HEK293 (cell line): ENCODE results near the gene DCST2.
A peak's percentile ranks its signal among the peaks of the same experiment; 100 is the strongest.

Experiments
- HOXA7 ChIP-seq: sonication (generic); formaldehyde crosslinking; IDR thresholded peaks from 2 replicates; pipeline ENCODE4 v1.8.1; 2022; ENCODE audit warnings: missing genetic modification reagents, borderline replicate concordance
- KLF7 ChIP-seq: fragments of 450-650 bp; formaldehyde crosslinking; IDR thresholded peaks from 2 replicates; pipeline ENCODE4 v1.5.1; 2016; ENCODE audit warnings: missing biosample characterization, missing genetic modification characterization, borderline replicate concordance
- KLF8 ChIP-seq: fragments of 450-650 bp; formaldehyde crosslinking; IDR thresholded peaks from 2 replicates; pipeline ENCODE4 v1.5.1; 2016; ENCODE audit warnings: missing biosample characterization, missing genetic modification characterization
- SALL2 ChIP-seq: fragments of 450-650 bp; formaldehyde crosslinking; IDR thresholded peaks from 2 replicates; pipeline ENCODE4 v1.5.0; 2017; ENCODE audit warnings: missing biosample characterization, mild to moderate bottlenecking, missing genetic modification characterization, borderline replicate concordance
- SETDB1 ChIP-seq: IDR thresholded peaks from one replicate; pipeline ENCODE4 v1.6.1; 2017; ENCODE audit warnings: mild to moderate bottlenecking, low read length, moderate library complexity, mixed read lengths; ENCODE audit not compliant: insufficient read length
- SP3 ChIP-seq: fragments of 450-650 bp; formaldehyde crosslinking; IDR thresholded peaks from 2 replicates; pipeline ENCODE4 v1.5.1; 2016; ENCODE audit warnings: missing biosample characterization, missing genetic modification characterization
- YY1 ChIP-seq: fragments of 450-650 bp; formaldehyde crosslinking; IDR thresholded peaks from 2 replicates; pipeline ENCODE4 v1.5.1; 2018; ENCODE audit warnings: missing biosample characterization, missing genetic modification characterization
- ZBTB48 ChIP-seq: fragments of 450-650 bp; formaldehyde crosslinking; IDR thresholded peaks from 2 replicates; pipeline ENCODE4 v1.5.1; 2016; ENCODE audit warnings: missing biosample characterization, missing genetic modification characterization
- ZFP3 ChIP-seq: fragments of 450-650 bp; formaldehyde crosslinking; IDR thresholded peaks from 2 replicates; pipeline ENCODE4 v1.5.1; 2016; ENCODE audit warnings: low read depth, missing biosample characterization, missing genetic modification characterization
- ZNF174 ChIP-seq: fragments of 450-650 bp; formaldehyde crosslinking; IDR thresholded peaks from 2 replicates; pipeline ENCODE4 v1.5.0; 2017; ENCODE audit warnings: missing biosample characterization, mild to moderate bottlenecking, missing genetic modification characterization
- ZNF24 ChIP-seq: fragments of 450-650 bp; formaldehyde crosslinking; IDR thresholded peaks from 2 replicates; pipeline ENCODE4 v1.5.1; 2016; ENCODE audit warnings: missing biosample characterization, missing genetic modification characterization
- ZNF274 ChIP-seq, 2 experiments: fragments of 200-500 bp in 1 of 2; fragments of 450-650 bp in 1 of 2; sonication (Bioruptor generic) in 1 of 2; formaldehyde crosslinking in 1 of 2; IDR thresholded peaks; 2 replicates each; pipeline versions ENCODE4 v1.5.1 to v1.6.1; 2014 to 2016; ENCODE audit warnings: borderline replicate concordance in 1 of 2, inconsistent platforms in 1 of 2, low read length in 1 of 2, missing biosample characterization in 1 of 2, missing genetic modification characterization in 1 of 2
- ZNF341 ChIP-seq: fragments of 450-650 bp; formaldehyde crosslinking; IDR thresholded peaks from 2 replicates; pipeline ENCODE4; 2016; ENCODE audit warnings: low read depth, missing biosample characterization, missing genetic modification characterization
- ZNF426 ChIP-seq: fragments of 450-650 bp; formaldehyde crosslinking; IDR thresholded peaks from 2 replicates; pipeline ENCODE4 v1.5.1; 2017; ENCODE audit warnings: missing biosample characterization, missing genetic modification characterization, mild to moderate bottlenecking, inconsistent platforms, moderate library complexity
- ZNF521 ChIP-seq: fragments of 450-650 bp; formaldehyde crosslinking; IDR thresholded peaks from 2 replicates; pipeline ENCODE4 v1.5.1; 2017; ENCODE audit warnings: missing biosample characterization, mild to moderate bottlenecking, missing genetic modification characterization
- ZNF621 ChIP-seq: fragments of 450-650 bp; formaldehyde crosslinking; IDR thresholded peaks from 2 replicates; pipeline ENCODE4 v1.5.1; 2017; ENCODE audit warnings: missing biosample characterization, missing genetic modification characterization
- ZNF623 ChIP-seq: fragments of 450-650 bp; formaldehyde crosslinking; IDR thresholded peaks from 2 replicates; pipeline ENCODE4 v1.5.1; 2016; ENCODE audit warnings: missing biosample characterization, missing genetic modification characterization
- ZNF660 ChIP-seq: fragments of 450-650 bp; IDR thresholded peaks from 2 replicates; pipeline ENCODE4 v1.5.1; 2018; ENCODE audit warnings: missing biosample characterization, mild to moderate bottlenecking, missing genetic modification characterization
- ZNF776 ChIP-seq: fragments of 450-650 bp; formaldehyde crosslinking; IDR thresholded peaks from 2 replicates; pipeline ENCODE4 v1.5.0; 2017; ENCODE audit warnings: missing biosample characterization, missing genetic modification characterization, borderline replicate concordance
- ZSCAN30 ChIP-seq: fragments of 450-650 bp; IDR thresholded peaks from 2 replicates; pipeline ENCODE4 v1.5.1; 2018; ENCODE audit warnings: missing biosample characterization, mild to moderate bottlenecking, missing genetic modification characterization, moderate library complexity
- ZXDB ChIP-seq: fragments of 450-650 bp; formaldehyde crosslinking; IDR thresholded peaks from 2 replicates; pipeline ENCODE4 v1.5.1; 2016; ENCODE audit warnings: missing biosample characterization, missing genetic modification characterization
- TF ChIP-seq, protein P1 (sequence below): fragments of 450-650 bp; formaldehyde crosslinking; IDR thresholded peaks from 2 replicates; pipeline ENCODE4 v1.5.1; 2016; ENCODE audit warnings: missing biosample characterization, missing genetic modification characterization
- TF ChIP-seq, protein P2 (sequence below): fragments of 450-650 bp; formaldehyde crosslinking; IDR thresholded peaks from 2 replicates; pipeline ENCODE4 v1.5.1; 2016; ENCODE audit warnings: missing biosample characterization, missing genetic modification characterization
- TF ChIP-seq, protein P3 (sequence below): fragments of 450-650 bp; formaldehyde crosslinking; IDR thresholded peaks from 2 replicates; pipeline ENCODE4 v1.5.1; 2016; ENCODE audit warnings: missing biosample characterization, missing genetic modification characterization, low read depth
- TF ChIP-seq, protein P4 (sequence below): fragments of 450-650 bp; formaldehyde crosslinking; IDR thresholded peaks from 2 replicates; pipeline ENCODE4 v1.5.1; 2017; ENCODE audit warnings: missing biosample characterization, missing genetic modification characterization
- TF ChIP-seq, protein P5 (sequence below): fragments of 450-650 bp; formaldehyde crosslinking; IDR thresholded peaks from 2 replicates; pipeline ENCODE4; 2016; ENCODE audit warnings: missing biosample characterization, missing genetic modification characterization
- TF ChIP-seq, protein P6 (sequence below): fragments of 450-650 bp; formaldehyde crosslinking; IDR thresholded peaks from 2 replicates; pipeline ENCODE4 v1.5.1; 2016; ENCODE audit warnings: missing biosample characterization, missing genetic modification characterization
- TF ChIP-seq, protein P7 (sequence below): fragments of 450-650 bp; formaldehyde crosslinking; IDR thresholded peaks from 2 replicates; pipeline ENCODE4 v1.5.1; 2016; ENCODE audit warnings: missing biosample characterization, missing genetic modification characterization

Gene DCST2

DNA sequence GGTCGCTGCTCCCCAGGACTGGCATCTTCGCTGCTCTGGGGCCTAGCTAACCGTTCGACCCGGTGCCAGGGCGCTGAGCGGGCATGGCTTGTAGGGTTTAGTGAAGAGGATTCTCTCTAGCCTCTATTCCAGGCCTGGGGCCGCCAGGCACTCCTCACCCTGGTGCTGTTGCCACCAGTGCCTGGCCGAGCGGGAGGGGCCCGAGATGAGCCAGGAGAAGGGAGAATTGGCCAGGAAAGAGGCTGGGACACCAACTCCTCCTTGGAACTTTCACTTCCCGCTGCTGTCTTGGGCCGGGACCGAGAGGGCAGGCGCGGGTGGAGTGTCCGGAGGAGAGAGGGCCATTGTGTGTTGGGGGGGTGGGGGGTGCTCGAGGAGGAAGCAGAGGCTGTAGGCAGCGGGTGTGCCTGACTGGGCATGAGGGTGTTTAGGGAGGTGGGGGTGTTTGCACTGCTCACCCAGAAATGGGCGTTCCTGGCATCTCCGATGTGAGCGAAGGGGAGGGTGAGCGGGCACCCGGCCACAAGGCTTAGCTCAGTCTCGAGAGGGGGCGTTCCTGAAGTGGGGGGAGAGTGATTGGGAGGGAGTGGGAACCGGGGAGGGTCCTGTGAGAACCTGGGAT lies 18.3 kb upstream of the DCST2 start (continued):
- TF ChIP-seq, protein P1, sequence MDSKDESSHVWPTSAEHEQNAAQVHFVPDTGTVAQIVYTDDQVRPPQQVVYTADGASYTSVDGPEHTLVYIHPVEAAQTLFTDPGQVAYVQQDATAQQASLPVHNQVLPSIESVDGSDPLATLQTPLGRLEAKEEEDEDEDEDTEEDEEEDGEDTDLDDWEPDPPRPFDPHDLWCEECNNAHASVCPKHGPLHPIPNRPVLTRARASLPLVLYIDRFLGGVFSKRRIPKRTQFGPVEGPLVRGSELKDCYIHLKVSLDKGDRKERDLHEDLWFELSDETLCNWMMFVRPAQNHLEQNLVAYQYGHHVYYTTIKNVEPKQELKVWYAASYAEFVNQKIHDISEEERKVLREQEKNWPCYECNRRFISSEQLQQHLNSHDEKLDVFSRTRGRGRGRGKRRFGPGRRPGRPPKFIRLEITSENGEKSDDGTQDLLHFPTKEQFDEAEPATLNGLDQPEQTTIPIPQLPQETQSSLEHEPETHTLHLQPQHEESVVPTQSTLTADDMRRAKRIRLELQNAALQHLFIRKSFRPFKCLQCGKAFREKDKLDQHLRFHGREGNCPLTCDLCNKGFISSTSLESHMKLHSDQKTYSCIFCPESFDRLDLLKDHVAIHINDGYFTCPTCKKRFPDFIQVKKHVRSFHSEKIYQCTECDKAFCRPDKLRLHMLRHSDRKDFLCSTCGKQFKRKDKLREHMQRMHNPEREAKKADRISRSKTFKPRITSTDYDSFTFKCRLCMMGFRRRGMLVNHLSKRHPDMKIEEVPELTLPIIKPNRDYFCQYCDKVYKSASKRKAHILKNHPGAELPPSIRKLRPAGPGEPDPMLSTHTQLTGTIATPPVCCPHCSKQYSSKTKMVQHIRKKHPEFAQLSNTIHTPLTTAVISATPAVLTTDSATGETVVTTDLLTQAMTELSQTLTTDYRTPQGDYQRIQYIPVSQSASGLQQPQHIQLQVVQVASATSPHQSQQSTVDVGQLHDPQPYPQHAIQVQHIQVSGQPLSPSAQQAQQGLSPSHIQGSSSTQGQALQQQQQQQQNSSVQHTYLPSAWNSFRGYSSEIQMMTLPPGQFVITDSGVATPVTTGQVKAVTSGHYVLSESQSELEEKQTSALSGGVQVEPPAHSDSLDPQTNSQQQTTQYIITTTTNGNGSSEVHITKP (tag by site-specific recombination): peak; percentile 94
- TF ChIP-seq SETDB1: no peak
- no peak for TF ChIP-seq HOXA7 (CRISPR knock-in tag)
- TF ChIP-seq YY1: no peak
- no peak for TF ChIP-seq ZBTB48 (tag by site-specific recombination)
- no peak for TF ChIP-seq ZNF174 (tag by site-specific recombination)
- 0 out of 2 replicates have a peak, but pooled peaks have one; percentile 11 for TF ChIP-seq KLF7 (tag by site-specific recombination)
- TF ChIP-seq, protein P2, sequence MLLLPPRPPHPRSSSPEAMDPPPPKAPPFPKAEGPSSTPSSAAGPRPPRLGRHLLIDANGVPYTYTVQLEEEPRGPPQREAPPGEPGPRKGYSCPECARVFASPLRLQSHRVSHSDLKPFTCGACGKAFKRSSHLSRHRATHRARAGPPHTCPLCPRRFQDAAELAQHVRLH (tag by site-specific recombination): no peak
- no peak for TF ChIP-seq ZXDB (tag by site-specific recombination)
- no peak for TF ChIP-seq ZFP3
- TF ChIP-seq SALL2 (tag by site-specific recombination): no peak
- TF ChIP-seq ZNF623 (tag by site-specific recombination): no peak
- TF ChIP-seq ZNF521: no peak
- no peak for TF ChIP-seq KLF8
- TF ChIP-seq ZNF274 (IDR thresholded peaks at IDR 0.05; ENCODE audit: low read length): no peak
- no peak for TF ChIP-seq ZNF274 (tag by site-specific recombination; IDR thresholded peaks at IDR 0.05; ENCODE audit: borderline replicate concordance)
- TF ChIP-seq ZNF621 (tag by site-specific recombination): no peak
- TF ChIP-seq ZNF776 (tag by site-specific recombination): no peak
- TF ChIP-seq SP3: peak; percentile 73
- TF ChIP-seq, protein P3, sequence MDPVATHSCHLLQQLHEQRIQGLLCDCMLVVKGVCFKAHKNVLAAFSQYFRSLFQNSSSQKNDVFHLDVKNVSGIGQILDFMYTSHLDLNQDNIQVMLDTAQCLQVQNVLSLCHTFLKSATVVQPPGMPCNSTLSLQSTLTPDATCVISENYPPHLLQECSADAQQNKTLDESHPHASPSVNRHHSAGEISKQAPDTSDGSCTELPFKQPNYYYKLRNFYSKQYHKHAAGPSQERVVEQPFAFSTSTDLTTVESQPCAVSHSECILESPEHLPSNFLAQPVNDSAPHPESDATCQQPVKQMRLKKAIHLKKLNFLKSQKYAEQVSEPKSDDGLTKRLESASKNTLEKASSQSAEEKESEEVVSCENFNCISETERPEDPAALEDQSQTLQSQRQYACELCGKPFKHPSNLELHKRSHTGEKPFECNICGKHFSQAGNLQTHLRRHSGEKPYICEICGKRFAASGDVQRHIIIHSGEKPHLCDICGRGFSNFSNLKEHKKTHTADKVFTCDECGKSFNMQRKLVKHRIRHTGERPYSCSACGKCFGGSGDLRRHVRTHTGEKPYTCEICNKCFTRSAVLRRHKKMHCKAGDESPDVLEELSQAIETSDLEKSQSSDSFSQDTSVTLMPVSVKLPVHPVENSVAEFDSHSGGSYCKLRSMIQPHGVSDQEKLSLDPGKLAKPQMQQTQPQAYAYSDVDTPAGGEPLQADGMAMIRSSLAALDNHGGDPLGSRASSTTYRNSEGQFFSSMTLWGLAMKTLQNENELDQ (tag by site-specific recombination): no peak
- TF ChIP-seq, protein P4, sequence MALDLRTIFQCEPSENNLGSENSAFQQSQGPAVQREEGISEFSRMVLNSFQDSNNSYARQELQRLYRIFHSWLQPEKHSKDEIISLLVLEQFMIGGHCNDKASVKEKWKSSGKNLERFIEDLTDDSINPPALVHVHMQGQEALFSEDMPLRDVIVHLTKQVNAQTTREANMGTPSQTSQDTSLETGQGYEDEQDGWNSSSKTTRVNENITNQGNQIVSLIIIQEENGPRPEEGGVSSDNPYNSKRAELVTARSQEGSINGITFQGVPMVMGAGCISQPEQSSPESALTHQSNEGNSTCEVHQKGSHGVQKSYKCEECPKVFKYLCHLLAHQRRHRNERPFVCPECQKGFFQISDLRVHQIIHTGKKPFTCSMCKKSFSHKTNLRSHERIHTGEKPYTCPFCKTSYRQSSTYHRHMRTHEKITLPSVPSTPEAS: no peak; the same call in 1 of the 2 replicates
- no peak for TF ChIP-seq ZSCAN30 (tag by site-specific recombination)
- TF ChIP-seq, protein P5, sequence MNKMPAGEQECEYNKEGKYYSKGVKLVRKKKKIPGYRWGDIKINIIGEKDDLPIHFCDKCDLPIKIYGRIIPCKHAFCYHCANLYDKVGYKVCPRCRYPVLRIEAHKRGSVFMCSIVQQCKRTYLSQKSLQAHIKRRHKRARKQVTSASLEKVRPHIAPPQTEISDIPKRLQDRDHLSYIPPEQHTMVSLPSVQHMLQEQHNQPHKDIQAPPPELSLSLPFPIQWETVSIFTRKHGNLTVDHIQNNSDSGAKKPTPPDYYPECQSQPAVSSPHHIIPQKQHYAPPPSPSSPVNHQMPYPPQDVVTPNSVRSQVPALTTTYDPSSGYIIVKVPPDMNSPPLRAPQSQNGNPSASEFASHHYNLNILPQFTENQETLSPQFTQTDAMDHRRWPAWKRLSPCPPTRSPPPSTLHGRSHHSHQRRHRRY (tag by site-specific recombination): no peak
- TF ChIP-seq, protein P6, sequence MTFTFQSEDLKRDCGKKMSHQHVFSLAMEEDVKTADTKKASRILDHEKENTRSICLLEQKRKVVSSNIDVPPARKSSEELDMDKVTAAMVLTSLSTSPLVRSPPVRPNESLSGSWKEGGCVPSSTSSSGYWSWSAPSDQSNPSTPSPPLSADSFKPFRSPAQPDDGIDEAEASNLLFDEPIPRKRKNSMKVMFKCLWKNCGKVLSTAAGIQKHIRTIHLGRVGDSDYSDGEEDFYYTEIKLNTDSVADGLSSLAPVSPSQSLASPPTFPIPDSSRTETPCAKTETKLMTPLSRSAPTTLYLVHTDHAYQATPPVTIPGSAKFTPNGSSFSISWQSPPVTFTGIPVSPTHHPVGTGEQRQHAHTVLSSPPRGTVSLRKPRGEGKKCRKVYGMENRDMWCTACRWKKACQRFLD (tag by site-specific recombination): no peak
- no peak for TF ChIP-seq ZNF660 (tag by site-specific recombination)
- peak; percentile 13 for TF ChIP-seq ZNF341
- TF ChIP-seq, protein P7, sequence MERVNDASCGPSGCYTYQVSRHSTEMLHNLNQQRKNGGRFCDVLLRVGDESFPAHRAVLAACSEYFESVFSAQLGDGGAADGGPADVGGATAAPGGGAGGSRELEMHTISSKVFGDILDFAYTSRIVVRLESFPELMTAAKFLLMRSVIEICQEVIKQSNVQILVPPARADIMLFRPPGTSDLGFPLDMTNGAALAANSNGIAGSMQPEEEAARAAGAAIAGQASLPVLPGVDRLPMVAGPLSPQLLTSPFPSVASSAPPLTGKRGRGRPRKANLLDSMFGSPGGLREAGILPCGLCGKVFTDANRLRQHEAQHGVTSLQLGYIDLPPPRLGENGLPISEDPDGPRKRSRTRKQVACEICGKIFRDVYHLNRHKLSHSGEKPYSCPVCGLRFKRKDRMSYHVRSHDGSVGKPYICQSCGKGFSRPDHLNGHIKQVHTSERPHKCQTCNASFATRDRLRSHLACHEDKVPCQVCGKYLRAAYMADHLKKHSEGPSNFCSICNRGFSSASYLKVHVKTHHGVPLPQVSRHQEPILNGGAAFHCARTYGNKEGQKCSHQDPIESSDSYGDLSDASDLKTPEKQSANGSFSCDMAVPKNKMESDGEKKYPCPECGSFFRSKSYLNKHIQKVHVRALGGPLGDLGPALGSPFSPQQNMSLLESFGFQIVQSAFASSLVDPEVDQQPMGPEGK (tag by site-specific recombination): peak; percentile 87
- TF ChIP-seq ZNF24: no peak
- TF ChIP-seq ZNF426 (tag by site-specific recombination): no peak
